Transverse colon (tissue), 4 donors: ENCODE results near the gene PRPF39.

Experiments
- CTCF ChIP-seq, 5 experiments: fragments of 200-600 bp in 3 of 5; fragments of 450-650 bp in 2 of 5; sonication (generic) in 3 of 5; IDR thresholded peaks; 1 replicate in 2 of 5; 2 replicates in 3 of 5; pipeline ENCODE4 v1.5.1; 2016 to 2017; ENCODE audit warnings: antibody characterized with exemption in 5 of 5, inconsistent platforms in 3 of 5, mild to moderate bottlenecking in 2 of 5, moderate library complexity in 1 of 5
- POLR2A ChIP-seq: fragments of 450-650 bp; IDR thresholded peaks from one replicate; pipeline ENCODE4 v1.6.1; 2016; ENCODE audit warnings: antibody characterized with exemption, mild to moderate bottlenecking, moderate library complexity
- POLR2AphosphoS5 ChIP-seq, 3 donors: sonication (generic); formaldehyde crosslinking; IDR thresholded peaks; one replicate each; pipeline ENCODE4 v1.6.1; 2016; ENCODE audit warnings: antibody characterized with exemption in 3 of 3

- TF ChIP-seq POLR2A (no peak), CTCF (IDR thresholded peaks at IDR 0.05) (no peak), POLR2AphosphoS5 (IDR thresholded peaks at IDR 0.05) (no peak)
Observed at GRCh38 chr14:45103806-45104205, 19.9 kb downstream of the PRPF39 start.
